Activated CD4-positive, alpha-beta T cell treated with anti-CD3 and anti-CD28 coated beads for 36 hours (primary cell): ENCODE results near the gene ENOX1. TPM values are rescaled to one million over a fixed set of nuclear protein-coding genes. Genes with fewer than 3 reads are reported as not detected.

Experiments
- ATAC-seq: fragments of 200-7000 bp; cut with Tn5 transposase; one replicate; pipeline ENCODE4 v1.10.0; 2021; ENCODE audit warnings: mild to moderate bottlenecking, moderate library complexity
- CTCF ChIA-PET: fragments of 350-600 bp; sonication (Branson Sonifier 250); formaldehyde crosslinking; loops from one replicate; lab custom pipeline; 2021; ENCODE audit warnings: antibody characterized with exemption; lab: Charles Lee
- POLR2A ChIA-PET: fragments of 350-600 bp; sonication (Branson Sonifier 250); formaldehyde crosslinking; loops from one replicate; lab custom pipeline; 2021; ENCODE audit warnings: antibody characterized with exemption, inconsistent platforms; lab: Charles Lee
- DNase-seq: peaks from one replicate; pipeline ENCODE4 v3.0.0-alpha.2; 2020
- H3K27ac Mint-ChIP-seq: one replicate; pipeline ENCODE4 v1.8.0; 2021; ENCODE audit warnings: mixed read lengths
- H3K27me3 Mint-ChIP-seq: one replicate; pipeline ENCODE4 v1.8.0; 2021; ENCODE audit warnings: mixed read lengths
- H3K36me3 Mint-ChIP-seq: one replicate; pipeline ENCODE4 v1.8.0; 2021; ENCODE audit warnings: low read depth, mixed read lengths
- H3K4me1 Mint-ChIP-seq: one replicate; pipeline ENCODE4 v1.8.0; 2021; ENCODE audit warnings: mixed read lengths
- H3K4me3 Mint-ChIP-seq: one replicate; pipeline ENCODE4 v1.8.0; 2021; ENCODE audit warnings: mild to moderate bottlenecking, moderate library complexity, mixed read lengths
- H3K9me3 Mint-ChIP-seq: one replicate; pipeline ENCODE4 v1.8.0; 2021; ENCODE audit warnings: low read depth, mixed read lengths
- intact Hi-C, 2 experiments: fragments of 100-400 bp; cut with DNase I in 1 of 2; cut with micrococcal nuclease in 1 of 2; formaldehyde crosslinking; loops; one replicate each; pipeline versions ENCODE4 v1.14.2 to v1.15.1; 2022 to 2024; cut with DNase I, micrococcal nuclease
- total RNA-seq, 2 experiments: library from RNA; stranded (reverse); gene quantifications; one replicate each; pipeline ENCODE4 v1.2.3, GENCODE V29; 2021

ENOX1 gene
- total RNA-seq, 2 experiments from 2014 or later, result 0.28 to 0.48 TPM

DNA sequence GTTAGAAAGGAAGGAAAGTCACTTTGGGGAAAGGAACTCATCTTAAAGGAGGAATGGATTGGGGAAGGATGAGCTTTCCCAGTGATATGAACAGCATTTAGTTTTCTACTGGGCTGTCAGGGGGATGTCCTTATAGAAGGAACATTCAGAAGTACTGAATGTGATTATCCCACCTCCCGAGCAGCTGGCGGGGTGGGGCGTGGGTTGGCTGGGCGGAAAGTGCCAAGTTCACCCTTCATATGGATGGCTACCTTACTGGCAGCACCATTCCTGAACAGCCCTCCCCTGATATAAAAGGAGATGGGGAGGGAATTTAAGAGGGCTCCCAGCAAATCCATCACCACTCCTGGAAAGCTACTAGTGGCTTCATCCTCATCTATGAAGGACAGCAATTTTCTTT is 572.6 kb downstream of the ENOX1 start:
- no peaks in the 10 kb centered on the region for H3K9me3 Mint-ChIP-seq
- H3K4me1 Mint-ChIP-seq, result no peaks in the 10 kb centered on the region
- H3K4me3 Mint-ChIP-seq, result no peak overlapping the region
- H3K36me3 Mint-ChIP-seq, result no peaks in the 10 kb centered on the region
- ChIA-PET CTCF (no interaction called here), POLR2A (no interaction called here)
- ATAC-seq, result no peak
- DNase-seq, result no peak
- intact Hi-C loops, result no loop called here
- no peak overlapping the region for H3K27ac Mint-ChIP-seq
- peaks cover 2% of the 10 kb centered on the region for H3K27me3 Mint-ChIP-seq

DNA sequence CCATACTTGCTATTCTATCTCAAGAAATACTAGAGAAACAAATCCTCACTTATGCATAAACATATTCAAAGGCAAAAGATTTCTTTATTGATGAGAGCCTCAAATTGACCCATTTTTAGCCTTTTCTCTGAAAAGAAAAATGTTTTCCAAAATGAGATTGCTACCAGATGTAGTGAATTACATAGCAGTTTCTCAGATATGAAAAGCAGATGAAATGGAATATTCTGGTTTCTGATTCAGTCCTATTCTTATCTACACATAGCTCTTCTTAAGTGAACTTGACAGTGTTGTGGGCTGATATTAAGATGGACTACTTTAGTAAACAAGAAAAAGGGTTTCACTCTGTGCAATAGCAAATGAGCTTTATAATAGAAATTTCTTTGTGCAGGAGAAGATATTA is 579.9 kb downstream of the ENOX1 start:
- no peaks in the 10 kb centered on the region for H3K27me3 Mint-ChIP-seq
- no peak for DNase-seq
- peaks cover 4% of the 10 kb centered on the region for H3K9me3 Mint-ChIP-seq
- CTCF ChIA-PET, result no interaction called here
- intact Hi-C loops, result no loop called here
- H3K27ac Mint-ChIP-seq, result no peak overlapping the region
- ATAC-seq, result no peak
- H3K36me3 Mint-ChIP-seq, result no peaks in the 10 kb centered on the region
- POLR2A ChIA-PET, result no interaction called here
- no peak overlapping the region for H3K4me3 Mint-ChIP-seq
- no peaks in the 10 kb centered on the region for H3K4me1 Mint-ChIP-seq

DNA sequence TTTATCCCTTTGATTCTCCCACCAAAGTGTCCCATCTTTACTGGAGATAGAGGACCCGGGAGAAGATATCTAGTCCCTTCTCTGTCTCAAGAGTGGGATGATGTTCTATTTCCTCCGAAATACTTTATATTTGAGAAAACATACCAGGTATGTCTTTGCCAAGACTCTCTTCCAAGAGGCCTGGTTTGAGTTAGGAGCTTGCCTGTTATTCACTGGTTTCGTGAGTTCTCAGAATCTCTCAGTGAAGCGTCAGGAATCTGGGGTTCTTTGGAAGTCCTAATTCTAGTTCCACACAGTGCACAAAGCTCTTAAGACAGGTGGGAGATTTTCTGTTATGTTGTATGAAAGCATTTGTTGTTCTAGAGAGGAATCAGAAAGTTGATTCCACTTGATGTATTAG is 581.4 kb downstream of the ENOX1 start:
- ChIA-PET POLR2A (no interaction called here), CTCF (no interaction called here)
- intact Hi-C loops, result no loop called here
- ATAC-seq (no peak), DNase-seq (no peak)
- Mint-ChIP-seq H3K27ac (no peak overlapping the region), H3K36me3 (no peaks in the 10 kb centered on the region), H3K9me3 (peaks cover 9% of the 10 kb centered on the region), H3K4me3 (no peak overlapping the region), H3K4me1 (no peaks in the 10 kb centered on the region), H3K27me3 (no peaks in the 10 kb centered on the region)

DNA sequence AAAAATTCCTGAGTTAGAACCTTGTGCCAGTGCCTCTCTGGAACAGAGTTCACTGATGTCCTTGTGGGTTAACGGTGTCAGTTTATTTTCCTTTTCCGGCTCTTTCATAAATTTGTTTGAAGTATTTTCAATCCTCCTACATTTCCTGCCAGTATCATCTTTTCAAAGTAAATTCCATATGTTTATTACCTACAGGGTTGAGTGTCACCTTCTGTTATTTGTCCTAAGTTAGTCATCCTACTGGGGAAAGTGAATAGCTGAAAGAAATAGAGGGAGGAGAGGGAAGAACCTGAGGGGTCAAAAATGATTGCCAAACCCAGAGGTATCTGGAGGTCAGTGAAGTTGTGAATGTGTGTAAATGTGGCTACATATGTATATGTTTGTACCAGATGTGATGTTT is 582.2 kb downstream of the ENOX1 start:
- ChIA-PET POLR2A (no interaction called here), CTCF (no interaction called here)
- ATAC-seq (no peak), DNase-seq (no peak)
- Mint-ChIP-seq H3K4me3 (no peak overlapping the region), H3K36me3 (no peaks in the 10 kb centered on the region), H3K27ac (no peak overlapping the region), H3K9me3 (peaks cover 9% of the 10 kb centered on the region), H3K27me3 (no peaks in the 10 kb centered on the region), H3K4me1 (no peaks in the 10 kb centered on the region)
- intact Hi-C loops, result no loop called here

DNA sequence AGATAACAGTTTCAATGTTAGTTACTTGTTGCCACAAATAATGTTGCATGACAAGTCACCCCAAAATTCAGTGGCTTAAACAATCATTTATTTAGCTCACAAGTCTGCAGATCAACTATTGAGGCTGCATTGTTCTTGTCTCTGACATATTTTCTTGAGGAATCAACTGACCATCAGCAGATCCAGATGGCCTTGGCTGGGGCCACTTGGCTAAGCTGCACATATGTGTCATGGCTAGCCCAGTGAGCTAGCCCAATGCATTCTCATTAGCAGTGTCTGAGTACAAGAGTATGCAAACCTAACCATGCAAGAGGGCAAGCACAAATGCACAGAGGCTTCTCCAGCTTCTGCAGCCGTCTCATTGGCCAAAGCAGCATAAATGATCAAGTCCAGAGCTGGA is 583.0 kb downstream of the ENOX1 start:
- ChIA-PET CTCF (no interaction called here), POLR2A (no interaction called here)
- intact Hi-C loops, result no loop called here
- no peaks in the 10 kb centered on the region for H3K4me1 Mint-ChIP-seq
- DNase-seq (no peak), ATAC-seq (no peak)
- H3K4me3 Mint-ChIP-seq, result no peak overlapping the region
- H3K9me3 Mint-ChIP-seq, result peaks cover 9% of the 10 kb centered on the region
- H3K27ac Mint-ChIP-seq, result no peak overlapping the region
- peaks cover 3% of the 10 kb centered on the region for H3K27me3 Mint-ChIP-seq
- no peaks in the 10 kb centered on the region for H3K36me3 Mint-ChIP-seq

DNA sequence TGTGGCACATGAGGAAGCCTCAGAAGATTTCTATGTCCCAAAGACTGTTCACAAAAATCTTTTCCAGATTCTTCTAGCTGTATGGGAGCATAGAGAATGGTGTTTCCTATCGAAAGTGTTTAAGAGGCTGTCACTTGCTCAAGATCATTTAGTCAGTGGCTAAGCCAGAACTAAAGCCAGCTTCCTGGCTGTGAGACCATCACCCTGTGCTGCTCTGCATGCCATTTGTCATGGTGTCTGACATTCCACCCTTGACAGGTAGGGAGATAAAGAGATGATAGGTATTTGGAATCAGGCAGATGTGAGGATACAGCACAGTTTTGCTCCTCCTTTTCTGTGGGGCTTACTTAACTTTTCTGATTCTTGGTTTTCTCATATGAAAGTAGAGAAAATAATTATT is 586.0 kb downstream of the ENOX1 start:
- DNase-seq, result no peak
- Mint-ChIP-seq H3K4me3 (no peak overlapping the region), H3K27ac (no peak overlapping the region), H3K27me3 (peaks cover 8% of the 10 kb centered on the region), H3K36me3 (no peaks in the 10 kb centered on the region), H3K4me1 (no peaks in the 10 kb centered on the region), H3K9me3 (peaks cover 9% of the 10 kb centered on the region)
- CTCF ChIA-PET, result no interaction called here
- POLR2A ChIA-PET, result no interaction called here
- intact Hi-C loops, result no loop called here
- no peak for ATAC-seq

DNA sequence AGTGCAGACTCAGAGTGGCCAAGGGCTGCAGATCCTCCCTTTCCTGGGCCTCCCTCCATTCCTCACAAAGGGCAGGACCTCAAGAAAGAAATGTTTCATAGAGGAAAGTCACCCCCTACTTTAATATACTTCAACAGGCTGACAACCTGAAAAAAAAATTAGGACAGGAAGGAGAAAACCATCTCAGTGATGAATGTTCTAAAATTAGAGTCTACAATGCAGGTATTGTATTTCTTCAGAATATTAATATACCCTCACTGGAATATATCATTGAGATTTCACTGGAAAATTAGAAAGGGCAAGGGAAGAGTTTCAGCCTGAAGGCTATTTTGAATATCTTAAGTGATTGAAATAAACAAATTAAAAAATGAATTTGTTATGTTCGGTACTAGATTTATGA is 586.5 kb downstream of the ENOX1 start:
- H3K36me3 Mint-ChIP-seq, result no peaks in the 10 kb centered on the region
- no peaks in the 10 kb centered on the region for H3K4me1 Mint-ChIP-seq
- peaks cover 9% of the 10 kb centered on the region for H3K9me3 Mint-ChIP-seq
- ATAC-seq (no peak), DNase-seq (no peak)
- ChIA-PET CTCF (no interaction called here), POLR2A (no interaction called here)
- H3K27me3 Mint-ChIP-seq, result peaks cover 8% of the 10 kb centered on the region
- intact Hi-C loops, result no loop called here
- H3K27ac Mint-ChIP-seq, result no peak overlapping the region
- H3K4me3 Mint-ChIP-seq, result no peak overlapping the region

DNA sequence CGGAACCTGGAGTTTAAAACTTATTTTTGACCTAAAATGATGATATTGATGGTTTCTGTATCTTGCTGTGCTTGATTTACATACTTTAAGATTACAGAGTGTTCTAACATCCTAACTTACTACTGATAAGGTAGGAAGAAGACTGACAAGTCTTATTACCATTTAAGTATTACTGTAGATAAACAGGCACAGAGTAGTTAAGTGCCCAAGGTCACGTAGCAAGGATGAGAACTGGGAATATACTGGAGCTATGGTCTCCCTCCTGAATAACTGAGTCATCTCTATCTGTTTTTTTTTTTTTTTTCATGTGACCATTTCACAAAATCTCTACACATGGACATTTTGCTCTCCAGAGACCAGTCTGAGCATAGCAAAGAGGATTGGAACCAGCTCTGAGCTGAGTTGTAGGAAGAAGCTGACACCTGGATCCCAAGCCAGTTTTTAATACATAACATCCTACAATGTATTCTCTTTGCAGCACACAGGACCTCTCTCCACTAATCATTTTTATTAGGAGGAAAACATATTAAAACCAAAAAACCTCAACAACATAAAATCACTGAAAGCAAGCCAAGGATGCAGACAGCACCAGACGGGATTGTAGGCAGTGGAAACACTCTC is 589.9 kb downstream of the ENOX1 start:
- ChIA-PET POLR2A (no interaction called here), CTCF (no interaction called here)
- DNase-seq, result no peak

DNA sequence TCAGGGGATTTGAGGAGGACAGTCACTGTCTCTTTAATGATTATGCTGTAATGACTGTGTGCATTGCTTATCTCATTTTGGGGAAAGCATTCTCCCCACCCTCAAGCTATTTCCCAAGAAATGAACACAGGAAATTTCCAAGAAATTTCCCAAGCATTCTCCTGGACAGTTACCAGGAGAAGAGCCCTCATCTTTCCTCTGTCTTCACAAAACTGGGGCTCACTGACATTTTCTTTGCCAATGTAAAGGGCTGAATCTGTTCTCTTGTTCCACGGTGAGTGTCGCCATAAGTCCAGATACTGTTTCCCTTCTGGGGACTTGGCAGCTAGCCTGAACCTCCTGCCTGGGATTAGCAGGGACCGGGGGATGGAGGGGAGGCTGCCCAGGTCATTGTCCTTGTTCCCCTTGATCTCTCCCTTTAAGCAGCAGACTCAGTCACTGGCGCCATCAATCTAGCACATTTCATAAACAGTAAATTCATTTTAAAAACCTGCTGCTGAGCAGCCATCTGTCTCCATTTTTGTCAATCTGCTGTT is 590.6 kb downstream of the ENOX1 start:
- ChIA-PET POLR2A (interaction anchor here (0.6 kb wide), 1 partner anchor 101 kb away, joined by 3 read pairs; no protein-coding TSS in a partner anchor), CTCF (no interaction called here)
- H3K4me1 Mint-ChIP-seq, result no peaks in the 10 kb centered on the region
- H3K27ac Mint-ChIP-seq, result no peak overlapping the region
- DNase-seq (no peak), ATAC-seq (no peak)
- no peaks in the 10 kb centered on the region for H3K9me3 Mint-ChIP-seq
- peaks cover 11% of the 10 kb centered on the region for H3K27me3 Mint-ChIP-seq
- H3K36me3 Mint-ChIP-seq, result no peaks in the 10 kb centered on the region
- intact Hi-C loops, result no loop called here
- H3K4me3 Mint-ChIP-seq, result no peak overlapping the region

More for the DNA sequence above, 589.9 kb downstream of the ENOX1 start:
- Mint-ChIP-seq H3K36me3 (no peaks in the 10 kb centered on the region), H3K4me1 (no peaks in the 10 kb centered on the region), H3K4me3 (no peak overlapping the region), H3K27ac (no peak overlapping the region), H3K9me3 (peaks cover 5% of the 10 kb centered on the region), H3K27me3 (peaks cover 11% of the 10 kb centered on the region)
- intact Hi-C loops, result no loop called here
- ATAC-seq, result no peak

DNA sequence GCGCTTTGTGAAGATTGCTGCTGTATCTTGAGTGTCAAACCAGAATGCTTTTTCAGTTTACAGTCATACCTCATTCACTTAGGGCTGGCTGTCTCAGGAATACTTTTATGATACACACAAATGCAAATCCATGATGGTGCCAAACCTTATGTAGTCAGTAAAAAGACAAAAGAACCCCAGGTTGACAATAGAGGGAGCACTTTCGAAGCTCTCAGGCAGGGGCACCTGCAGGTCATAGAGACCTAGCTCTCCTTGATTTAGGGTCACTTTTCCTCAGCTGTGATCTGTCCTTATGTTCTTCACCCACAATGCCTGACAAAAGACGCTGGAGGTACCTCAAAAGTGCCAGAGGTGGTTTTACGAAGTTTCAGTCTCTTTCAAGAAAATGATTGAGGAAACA is 591.2 kb downstream of the ENOX1 start:
- ChIA-PET CTCF (no interaction called here), POLR2A (interaction anchor here (0.6 kb wide), 1 partner anchor 100 kb away, joined by 3 read pairs; no protein-coding TSS in a partner anchor)
- Mint-ChIP-seq H3K36me3 (no peaks in the 10 kb centered on the region), H3K4me3 (no peak overlapping the region), H3K27ac (no peak overlapping the region), H3K27me3 (peaks cover 11% of the 10 kb centered on the region), H3K4me1 (no peaks in the 10 kb centered on the region), H3K9me3 (no peaks in the 10 kb centered on the region)
- intact Hi-C loops, result no loop called here
- ATAC-seq (no peak), DNase-seq (no peak)

DNA sequence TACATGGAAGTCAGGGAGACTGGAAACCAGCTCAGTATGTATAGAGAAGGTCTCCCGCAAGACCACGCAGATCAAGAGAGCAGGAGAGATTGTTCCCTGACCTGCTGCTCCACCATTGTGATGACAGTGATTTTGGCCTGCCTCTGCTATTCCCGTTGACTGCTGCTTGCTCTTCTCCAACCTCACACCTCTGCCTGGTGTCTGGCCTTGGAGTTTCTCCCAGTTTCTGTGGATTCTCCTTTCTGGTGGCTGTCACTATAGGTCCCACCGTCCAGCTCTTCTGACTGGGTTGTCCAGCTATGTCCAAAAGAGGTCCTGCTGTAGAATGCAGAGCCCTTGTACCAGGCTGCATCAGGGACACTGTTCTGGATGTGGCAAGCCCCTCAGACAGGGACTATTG is 591.7 kb downstream of the ENOX1 start:
- ChIA-PET CTCF (no interaction called here), POLR2A (no interaction called here)
- no peak overlapping the region for H3K4me3 Mint-ChIP-seq
- H3K27me3 Mint-ChIP-seq, result peaks cover 11% of the 10 kb centered on the region
- no peaks in the 10 kb centered on the region for H3K4me1 Mint-ChIP-seq
- no peak overlapping the region for H3K27ac Mint-ChIP-seq
- intact Hi-C loops, result no loop called here
- H3K36me3 Mint-ChIP-seq, result no peaks in the 10 kb centered on the region
- H3K9me3 Mint-ChIP-seq, result no peaks in the 10 kb centered on the region
- DNase-seq, result no peak
- no peak for ATAC-seq

DNA sequence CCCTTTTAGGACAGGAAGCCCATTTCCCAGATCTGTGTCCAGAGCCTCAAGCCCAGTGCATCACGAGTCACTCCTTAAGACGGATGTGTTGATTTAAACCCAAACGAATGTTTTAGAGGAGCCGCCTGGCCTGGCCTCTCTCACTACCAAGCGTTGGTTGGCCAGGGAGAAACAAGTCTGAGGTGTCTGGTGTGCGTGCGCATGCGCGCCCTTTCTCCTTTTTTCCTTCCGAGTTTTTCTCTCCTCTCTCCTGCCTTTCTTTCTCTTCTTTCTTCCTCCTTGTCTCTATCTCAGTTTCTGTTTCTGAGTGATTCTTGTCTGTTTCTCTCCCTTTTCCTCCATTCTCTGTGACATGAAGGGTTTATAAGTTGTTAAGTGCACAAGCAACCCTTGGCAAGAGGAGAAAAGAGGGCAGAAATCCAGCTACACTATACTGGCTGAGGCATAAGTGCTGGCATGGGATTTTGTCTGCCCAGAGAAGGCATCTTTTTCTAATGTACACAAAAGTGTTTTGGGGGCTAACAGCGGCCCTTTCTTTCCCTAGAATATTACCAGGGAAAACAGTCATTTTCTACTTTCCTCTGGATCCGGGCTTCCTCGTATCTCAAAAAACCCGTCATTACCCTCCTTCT is 592.9 kb downstream of the ENOX1 start:
- H3K27me3 Mint-ChIP-seq, result peaks cover 8% of the 10 kb centered on the region
- no peaks in the 10 kb centered on the region for H3K4me1 Mint-ChIP-seq
- no peak overlapping the region for H3K27ac Mint-ChIP-seq
- ChIA-PET POLR2A (no interaction called here), CTCF (interaction anchor here (0.7 kb wide), 1 partner anchor 883 kb away, joined by 3 read pairs; no protein-coding TSS in a partner anchor)
- DNase-seq, result no peak
- no peaks in the 10 kb centered on the region for H3K36me3 Mint-ChIP-seq
- intact Hi-C loops, result no loop called here
- H3K9me3 Mint-ChIP-seq, result no peaks in the 10 kb centered on the region
- no peak for ATAC-seq
- H3K4me3 Mint-ChIP-seq, result no peak overlapping the region
